GM23248 (cell line): ENCODE data around the gene OMD.

ENCODE experiments used
- EZH2 ChIP-seq: fragments of 200-600 bp; sonication (generic); IDR thresholded peaks from 2 replicates; pipeline ENCODE4 v1.6.1; 2018; ENCODE audit warnings: antibody characterized with exemption, mild to moderate bottlenecking; ENCODE audit not compliant: insufficient read depth, poor library complexity, severe bottlenecking
- EZH2phosphoT487 ChIP-seq: fragments of 200-600 bp; sonication (generic); IDR thresholded peaks from 2 replicates; pipeline ENCODE4 v1.6.1; 2018; ENCODE audit warnings: antibody characterized with exemption, moderate library complexity, mild to moderate bottlenecking, low read depth; ENCODE audit not compliant: insufficient read depth

DNA sequence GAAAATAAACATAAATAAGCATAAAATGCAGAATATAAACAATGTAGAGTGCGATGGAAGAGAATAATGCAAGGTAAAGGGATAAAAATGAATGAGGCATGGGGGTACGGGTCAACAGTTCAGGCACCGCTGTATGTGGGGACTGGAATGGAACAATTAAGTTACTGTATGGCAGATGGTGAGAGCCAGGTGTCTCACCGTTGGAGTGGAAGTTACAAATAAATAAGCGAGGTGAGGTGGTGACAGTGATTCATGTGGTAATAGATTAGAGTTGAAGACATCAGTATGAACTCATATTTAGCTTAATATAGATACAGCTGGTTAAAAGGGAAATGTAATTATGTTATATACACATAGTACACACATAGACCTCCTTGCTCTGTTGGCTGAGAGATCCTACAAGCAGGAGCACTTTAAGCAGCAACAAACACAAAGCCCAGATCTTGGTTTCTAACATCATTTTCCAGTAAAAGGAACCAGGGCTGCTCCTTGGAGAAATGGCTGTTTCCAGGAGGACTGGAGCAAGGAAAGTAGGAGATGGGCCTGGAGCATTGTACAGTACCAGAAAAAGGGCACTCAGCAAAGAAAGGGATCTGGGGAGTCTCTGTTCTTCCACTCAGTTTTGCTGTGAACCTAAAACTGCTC lies 2.4 kb upstream of the OMD start:
- no peak for TF ChIP-seq EZH2phosphoT487
- no peak for TF ChIP-seq EZH2
